Spleen (tissue), 7 donors: ENCODE results near the gene HINFP.

Experiments
- CTCF ChIP-seq, 11 experiments: fragments of 200-600 bp in 7 of 11; fragments of 450-650 bp in 4 of 11; sonication (generic) in 4 of 11; IDR thresholded peaks in 8 of 11; conservative IDR thresholded peaks in 3 of 11; 1 replicate in 7 of 11; 2 replicates in 4 of 11; pipeline versions ENCODE4 v1.4.0 to v1.8.0; 2016 to 2021; ENCODE audit warnings: antibody characterized with exemption in 11 of 11, inconsistent platforms in 4 of 11, mild to moderate bottlenecking in 1 of 11
- POLR2A ChIP-seq, 3 donors: fragments of 450-650 bp; IDR thresholded peaks; one replicate each; pipeline ENCODE4 v1.5.1; 2017; ENCODE audit warnings: antibody characterized with exemption in 3 of 3, mild to moderate bottlenecking in 1 of 3
- POLR2AphosphoS5 ChIP-seq, 3 donors: sonication (generic); formaldehyde crosslinking; IDR thresholded peaks; one replicate each; pipeline ENCODE4 v1.5.1; 2017; ENCODE audit warnings: antibody characterized with exemption in 3 of 3
- donor health status: DM: no; HTN: no; CAD: no; lungs with moderate emphysema.
- donor health status: DM: no; HTN: no; CAD: no.
- donor health status: DM: no; HTN: no; CAD: no.

- TF ChIP-seq CTCF (IDR thresholded peaks at IDR 0.05 in 8 of 11, conservative IDR thresholded peaks at IDR 0.05 in 3 of 11): no peak
- TF ChIP-seq POLR2A (IDR thresholded peaks at IDR 0.05): no peak
- peak in 1 of 3 donors; percentile 6 for TF ChIP-seq POLR2AphosphoS5 (IDR thresholded peaks at IDR 0.05)
Observed at GRCh38 chr11:119126675-119127268, 5.4 kb downstream of the HINFP start.
